HEK293 (cell line): Measurements from ENCODE around the gene RIMBP3C.

Experiments
- FEZF1 ChIP-seq: fragments of 450-650 bp; formaldehyde crosslinking; IDR thresholded peaks from 2 replicates; pipeline ENCODE4 v1.5.1; 2016; ENCODE audit warnings: missing biosample characterization, missing genetic modification characterization
- INSM2 ChIP-seq: fragments of 450-650 bp; formaldehyde crosslinking; IDR thresholded peaks from 2 replicates; pipeline ENCODE4 v1.5.1; 2016; ENCODE audit warnings: missing biosample characterization, missing genetic modification characterization
- OVOL3 ChIP-seq: fragments of 450-650 bp; formaldehyde crosslinking; IDR thresholded peaks from 2 replicates; pipeline ENCODE4 v1.5.1; 2016; ENCODE audit warnings: missing biosample characterization, missing genetic modification characterization
- PBX3 ChIP-seq: sonication (generic); formaldehyde crosslinking; IDR thresholded peaks from 2 replicates; pipeline ENCODE4 v1.8.1; 2022; ENCODE audit warnings: mild to moderate bottlenecking, moderate library complexity, missing genetic modification reagents
- SETDB1 ChIP-seq: IDR thresholded peaks from one replicate; pipeline ENCODE4 v1.6.1; 2017; ENCODE audit warnings: mild to moderate bottlenecking, low read length, moderate library complexity, mixed read lengths; ENCODE audit not compliant: insufficient read length
- WT1 ChIP-seq: fragments of 450-650 bp; formaldehyde crosslinking; IDR thresholded peaks from 2 replicates; pipeline ENCODE4 v1.5.1; 2016; ENCODE audit warnings: missing biosample characterization, missing genetic modification characterization
- YY1 ChIP-seq: fragments of 450-650 bp; formaldehyde crosslinking; IDR thresholded peaks from 2 replicates; pipeline ENCODE4 v1.5.1; 2018; ENCODE audit warnings: missing biosample characterization, missing genetic modification characterization
- ZBTB10 ChIP-seq: fragments of 450-650 bp; formaldehyde crosslinking; IDR thresholded peaks from 2 replicates; pipeline ENCODE4 v1.5.1; 2016; ENCODE audit warnings: missing biosample characterization, missing genetic modification characterization
- ZBTB17 ChIP-seq: fragments of 450-650 bp; formaldehyde crosslinking; IDR thresholded peaks from 2 replicates; pipeline ENCODE4 v1.5.1; 2016; ENCODE audit warnings: missing biosample characterization, missing genetic modification characterization
- ZBTB20 ChIP-seq: fragments of 450-650 bp; formaldehyde crosslinking; IDR thresholded peaks from 2 replicates; pipeline ENCODE4 v1.5.1; 2016; ENCODE audit warnings: missing biosample characterization, missing genetic modification characterization
- ZBTB8A ChIP-seq: fragments of 450-650 bp; formaldehyde crosslinking; IDR thresholded peaks from 2 replicates; pipeline ENCODE4 v1.5.1; 2016; ENCODE audit warnings: missing biosample characterization, missing genetic modification characterization
- ZFP3 ChIP-seq: fragments of 450-650 bp; formaldehyde crosslinking; IDR thresholded peaks from 2 replicates; pipeline ENCODE4 v1.5.1; 2016; ENCODE audit warnings: low read depth, missing biosample characterization, missing genetic modification characterization
- ZFP69B ChIP-seq: fragments of 450-650 bp; formaldehyde crosslinking; IDR thresholded peaks from 2 replicates; pipeline ENCODE4 v1.5.1; 2016; ENCODE audit warnings: missing biosample characterization, missing genetic modification characterization
- ZNF10 ChIP-seq: fragments of 450-650 bp; formaldehyde crosslinking; IDR thresholded peaks from 2 replicates; pipeline ENCODE4 v1.5.1; 2017; ENCODE audit warnings: missing biosample characterization, missing genetic modification characterization
- ZNF138 ChIP-seq: fragments of 450-650 bp; formaldehyde crosslinking; IDR thresholded peaks from 2 replicates; pipeline ENCODE4 v1.5.1; 2016; ENCODE audit warnings: missing biosample characterization, missing genetic modification characterization, borderline replicate concordance
- ZNF202 ChIP-seq: fragments of 450-650 bp; formaldehyde crosslinking; IDR thresholded peaks from 2 replicates; pipeline ENCODE4 v1.5.1; 2016; ENCODE audit warnings: missing biosample characterization, missing genetic modification characterization, borderline replicate concordance
- ZNF280C ChIP-seq: fragments of 450-650 bp; formaldehyde crosslinking; IDR thresholded peaks from 2 replicates; pipeline ENCODE4 v1.5.1; 2016; ENCODE audit warnings: missing biosample characterization, missing genetic modification characterization
- ZNF366 ChIP-seq: fragments of 450-650 bp; formaldehyde crosslinking; conservative IDR thresholded peaks from 2 replicates; pipeline ENCODE4 v1.5.1; 2016; ENCODE audit warnings: missing biosample characterization, missing genetic modification characterization
- ZNF37A ChIP-seq: fragments of 450-650 bp; IDR thresholded peaks from 2 replicates; pipeline ENCODE4 v1.5.1; 2018; ENCODE audit warnings: missing biosample characterization, missing genetic modification characterization
- ZNF394 ChIP-seq: fragments of 450-650 bp; formaldehyde crosslinking; IDR thresholded peaks from 2 replicates; pipeline ENCODE4 v1.5.1; 2016; ENCODE audit warnings: missing biosample characterization, missing genetic modification characterization, mild to moderate bottlenecking, moderate library complexity, borderline replicate concordance
- ZNF513 ChIP-seq: fragments of 450-650 bp; IDR thresholded peaks from 2 replicates; pipeline ENCODE4 v1.5.1; 2018; ENCODE audit warnings: missing biosample characterization, missing genetic modification characterization
- ZNF548 ChIP-seq: fragments of 450-650 bp; formaldehyde crosslinking; IDR thresholded peaks from 2 replicates; pipeline ENCODE4 v1.5.1; 2016; ENCODE audit warnings: missing biosample characterization, missing genetic modification characterization
- ZNF549 ChIP-seq: fragments of 450-650 bp; IDR thresholded peaks from 2 replicates; pipeline ENCODE4 v1.5.1; 2018; ENCODE audit warnings: missing biosample characterization, missing genetic modification characterization, mild to moderate bottlenecking, inconsistent platforms, moderate library complexity
- ZNF558 ChIP-seq: fragments of 450-650 bp; formaldehyde crosslinking; IDR thresholded peaks from 2 replicates; pipeline ENCODE4 v1.5.1; 2016; ENCODE audit warnings: missing biosample characterization, missing genetic modification characterization
- ZNF626 ChIP-seq: fragments of 450-650 bp; sonication (Bioruptor Pico); formaldehyde crosslinking; IDR thresholded peaks from 2 replicates; pipeline ENCODE4 v1.5.1; 2018; ENCODE audit warnings: missing biosample characterization, missing genetic modification characterization, inconsistent platforms
- ZNF776 ChIP-seq: fragments of 450-650 bp; formaldehyde crosslinking; IDR thresholded peaks from 2 replicates; pipeline ENCODE4 v1.5.0; 2017; ENCODE audit warnings: missing biosample characterization, missing genetic modification characterization, borderline replicate concordance
- ZNF837 ChIP-seq: fragments of 450-650 bp; formaldehyde crosslinking; IDR thresholded peaks from 2 replicates; pipeline ENCODE4 v1.5.1; 2016; ENCODE audit warnings: missing biosample characterization, missing genetic modification characterization
- ZSCAN16 ChIP-seq: fragments of 450-650 bp; formaldehyde crosslinking; IDR thresholded peaks from 2 replicates; pipeline ENCODE4 v1.5.1; 2016; ENCODE audit warnings: missing biosample characterization, missing genetic modification characterization
- ZSCAN18 ChIP-seq: fragments of 450-650 bp; formaldehyde crosslinking; IDR thresholded peaks from 2 replicates; pipeline ENCODE4 v1.5.1; 2016; ENCODE audit warnings: missing biosample characterization, missing genetic modification characterization

RIMBP3C gene

GRCh38 chr22:21567456-21568346, 16.4 kb upstream of the RIMBP3C start, which contains the start of gene UBE2L3 (continued):
- TF ChIP-seq OVOL3 (no peak; the same call in 1 of the 2 replicates), ZNF138 (tag by site-specific recombination) (no peak), ZNF549 (tag by site-specific recombination) (no peak), INSM2 (tag by site-specific recombination) (peak; percentile 71; the same call in 1 of the 2 replicates), ZNF558 (tag by site-specific recombination) (no peak), FEZF1 (tag by site-specific recombination) (no peak), ZBTB20 (tag by site-specific recombination) (peak; percentile 26; the same call in 1 of the 2 replicates), ZNF280C (tag by site-specific recombination) (no peak), ZNF366 (tag by site-specific recombination) (no peak), ZFP3 (tag by site-specific recombination) (no peak), YY1 (tag by site-specific recombination) (peak; percentile 95), ZBTB17 (tag by site-specific recombination) (peak; percentile 70), ZNF626 (tag by site-specific recombination) (no peak), WT1 (tag by site-specific recombination) (peak; percentile 52), ZNF548 (tag by site-specific recombination) (0 out of 2 replicates have a peak, but pooled peaks have one; percentile 7), ZBTB10 (tag by site-specific recombination) (peak; percentile 67; the same call in 1 of the 2 replicates), SETDB1 (no peak), ZSCAN18 (tag by site-specific recombination) (0 out of 2 replicates have a peak, but pooled peaks have one; percentile 38), ZNF394 (tag by site-specific recombination) (peak; percentile 82; the same call in 1 of the 2 replicates), ZNF513 (peak; percentile 75), ZFP69B (tag by site-specific recombination) (no peak), ZNF10 (tag by site-specific recombination) (no peak), ZNF837 (tag by site-specific recombination) (no peak), ZNF776 (tag by site-specific recombination) (no peak), ZNF202 (tag by site-specific recombination) (no peak), ZBTB8A (tag by site-specific recombination) (peak; percentile 82), ZSCAN16 (tag by site-specific recombination) (peak; percentile 79), PBX3 (peak; percentile 92; the same call in 1 of the 2 replicates), ZNF37A (tag by site-specific recombination) (no peak)
